Kidney epithelial cell (primary cell): Measurements from ENCODE around the gene SAV1. TPM values are rescaled to one million over a fixed set of nuclear protein-coding genes. Genes with fewer than 3 reads are reported as not detected.
"Not testable (repeated sequence)": the region's sequence is repeated elsewhere in the genome, so short reads cannot be mapped to it uniquely, and the experiment has no call there.

Source experiments
- DNase-seq: peaks from one replicate; pipeline ENCODE4 v3.0.0-alpha.2; 2010; ENCODE audit warnings: low read depth
- H3K27me3 ChIP-seq: 2 replicates; pipeline ENCODE4 v1.6.0; 2011; ENCODE audit warnings: low read length; ENCODE audit not compliant: control insufficient read depth, insufficient read depth
- H3K36me3 ChIP-seq: 2 replicates; pipeline ENCODE4 v1.5.1; 2011; ENCODE audit warnings: low read length; ENCODE audit not compliant: control insufficient read depth, insufficient read depth
- H3K4me3 ChIP-seq: 2 replicates; pipeline ENCODE4 v1.5.1; 2011; ENCODE audit warnings: low read depth, mild to moderate bottlenecking, control low read depth, low read length
- CTCF ChIP-seq: IDR thresholded peaks from 2 replicates; pipeline ENCODE4 v1.5.1; 2011; ENCODE audit warnings: mild to moderate bottlenecking, moderate library complexity, low read length, control low read depth, inconsistent platforms; ENCODE audit not compliant: insufficient read depth, poor library complexity, severe bottlenecking
- total RNA-seq: library from RNA; depleted of rRNA; stranded (reverse); fragments of >200 nt; gene quantifications from 2 replicates; pipeline ENCODE4 v1.2.3, GENCODE V29; 2015

SAV1 gene
- total RNA-seq, 1 donor from 2014 or later = 31.1 TPM

- Histone ChIP-seq H3K36me3 (no peaks in the 10 kb centered on the region), H3K4me3 (no peak overlapping the region), H3K27me3 (no peaks in the 10 kb centered on the region)
- TF ChIP-seq CTCF = no peak
- DNase-seq = no peak
These were observed 1.4 kb upstream of the SAV1 start for GRCh38 chr14:50669441-50669986.

- Histone ChIP-seq H3K4me3 (peak overlapping the region; percentile 67), H3K36me3 (no peaks in the 10 kb centered on the region), H3K27me3 (no peaks in the 10 kb centered on the region)
- no peak for DNase-seq
- no peak for TF ChIP-seq CTCF
These were observed 679 bp upstream of the SAV1 start for GRCh38 chr14:50668826-50669143.

GRCh38 chr14:50667684-50667995 is 466 bp downstream of the SAV1 start:
- Histone ChIP-seq H3K36me3 (no peaks in the 10 kb centered on the region), H3K4me3 (peak overlapping the region; percentile 67), H3K27me3 (no peaks in the 10 kb centered on the region)
- DNase-seq = no peak
- no peak for TF ChIP-seq CTCF

- Histone ChIP-seq H3K4me3 (peak overlapping the region; percentile 67), H3K27me3 (no peaks in the 10 kb centered on the region), H3K36me3 (no peaks in the 10 kb centered on the region)
- DNase-seq = no peak
- no peak for TF ChIP-seq CTCF
These were observed 1.1 kb downstream of the SAV1 start for GRCh38 chr14:50666772-50667683.

GRCh38 chr14:50665300-50665699 is 2.8 kb downstream of the SAV1 start:
- not testable (repeated sequence) for H3K36me3 ChIP-seq, H3K4me3 ChIP-seq, DNase-seq

GRCh38 chr14:50664579-50664978 is 3.5 kb downstream of the SAV1 start:
- not testable (repeated sequence) for H3K4me3 ChIP-seq, DNase-seq, H3K27me3 ChIP-seq, H3K36me3 ChIP-seq

More at GRCh38 chr14:50665300-50665699, 2.8 kb downstream of the SAV1 start:
- H3K27me3 ChIP-seq = not testable (repeated sequence)

- Histone ChIP-seq H3K4me3 (no peak overlapping the region), H3K27me3 (no peaks in the 10 kb centered on the region), H3K36me3 (peaks cover 1% of the 10 kb centered on the region)
- no peak for TF ChIP-seq CTCF
- DNase-seq = no peak
These were observed 8.7 kb downstream of the SAV1 start for GRCh38 chr14:50659327-50659974.
